Lower leg skin (tissue), 4 donors: ENCODE measurements around the gene BTBD16. TPM values are rescaled to one million over a fixed set of nuclear protein-coding genes. Genes with fewer than 3 reads are reported as not detected.

Experiments
- DNase-seq, 2 donors: peaks; one replicate each; pipeline ENCODE4 v3.0.0-alpha.2; 2019; ENCODE audit warnings: low spot score in 2 of 2
- H3K4me3 ChIP-seq: fragments of 200-600 bp; sonication (generic); 2 replicates; pipeline ENCODE4 v1.5.1; 2017; ENCODE audit warnings: mild to moderate bottlenecking, low read depth; ENCODE audit not compliant: poor library complexity, severe bottlenecking
- CTCF ChIP-seq, 3 donors: fragments of 450-650 bp; IDR thresholded peaks; one replicate each; pipeline ENCODE4 v1.5.1; 2016; ENCODE audit warnings: antibody characterized with exemption in 3 of 3, mild to moderate bottlenecking in 3 of 3, moderate library complexity in 2 of 3
- POLR2A ChIP-seq, 2 donors: fragments of 450-650 bp; IDR thresholded peaks; one replicate each; pipeline ENCODE4 v1.6.1; 2016 to 2017; ENCODE audit warnings: antibody characterized with exemption in 2 of 2, mild to moderate bottlenecking in 1 of 2, moderate library complexity in 1 of 2
- WGBS, 2 donors: methylation state at CpG; one replicate each; pipeline ENCODE4 v1.1.5; 2018; 5-methylcytosine and 5-hydroxymethylcytosine counted together
- intact Hi-C: fragments of 100-400 bp; cut with DNase I; formaldehyde crosslinking; loops from one replicate; pipeline ENCODE4 v1.15.0; 2023; ENCODE audit warnings: low total_unique reads
- total RNA-seq, 4 donors: library from RNA; depleted of rRNA; stranded (reverse); fragments of >200 nt; gene quantifications; one replicate each; pipeline ENCODE4 v1.1.0, GENCODE V29; 2016

The BTBD16 gene
- total RNA-seq, 4 donors from 2014 or later = 2.7 to 16.4 (median 9.0) TPM

GRCh38 chr10:122380703-122381102 lies 109.6 kb downstream of the BTBD16 start:
- no peak for DNase-seq
- intact Hi-C loops = no loop called here

GRCh38 chr10:122381680-122382079 lies 110.6 kb downstream of the BTBD16 start:
- intact Hi-C loops = no loop called here
- H3K4me3 ChIP-seq = no peak overlapping the region
- 90 to 96% methylated on average over 2 of the region's 2 CpGs for WGBS, 2 donors
- no peak for TF ChIP-seq CTCF (IDR thresholded peaks at IDR 0.05)
- DNase-seq = no peak

More at GRCh38 chr10:122380703-122381102, 109.6 kb downstream of the BTBD16 start:
- 80 to 90% methylated on average over 4 of the region's 4 CpGs for WGBS, 2 donors
- TF ChIP-seq POLR2A (IDR thresholded peaks at IDR 0.05) (no peak), CTCF (IDR thresholded peaks at IDR 0.05) (no peak)
- H3K4me3 ChIP-seq = no peak overlapping the region

- TF ChIP-seq CTCF (IDR thresholded peaks at IDR 0.05) (no peak), POLR2A (IDR thresholded peaks at IDR 0.05) (no peak)
- DNase-seq = no peak
- H3K4me3 ChIP-seq = no peak overlapping the region
- 45 to 60% methylated on average over 2 of the region's 2 CpGs for WGBS, 2 donors
- intact Hi-C loops = no loop called here
Measured at GRCh38 chr10:122386514-122386913, 115.4 kb downstream of the BTBD16 start.

- intact Hi-C loops = no loop called here
- no peak for DNase-seq
- no peak overlapping the region for H3K4me3 ChIP-seq
- 96 to 100% methylated on average over 2 of the region's 2 CpGs for WGBS, 2 donors
- TF ChIP-seq CTCF (IDR thresholded peaks at IDR 0.05) (no peak), POLR2A (IDR thresholded peaks at IDR 0.05) (no peak)
Measured at GRCh38 chr10:122387572-122387971, 116.5 kb downstream of the BTBD16 start.

Other genes starting within 250 kb of the BTBD16 start
- gene PLEKHA1, start 103.4 kb downstream of the BTBD16 start, total RNA-seq = 100 to 1,000 TPM in 2 of 4 donors, 10 to 100 TPM in 2; 83.6 to 116 (median 105) TPM
- not detected for gene ARMS2, start 183.4 kb downstream of the BTBD16 start, total RNA-seq
- 100 to 1,000 TPM in 1 of 4 donors, 10 to 100 TPM in 3; 71.0 to 113 (median 84.1) TPM for gene HTRA1, start 190.3 kb downstream of the BTBD16 start, total RNA-seq